SH-SY5Y (cell line): ENCODE data around the gene EPAS1.

Source experiments
- GATA2 ChIP-seq: IDR thresholded peaks from 2 replicates; pipeline ENCODE4 v1.6.1; 2011; ENCODE audit warnings: mild to moderate bottlenecking, low read depth, low read length
- GATA3 ChIP-seq: IDR thresholded peaks from 2 replicates; pipeline ENCODE4 v1.6.1; 2011; ENCODE audit warnings: low read depth, mild to moderate bottlenecking, low read length, moderate library complexity

DNA sequence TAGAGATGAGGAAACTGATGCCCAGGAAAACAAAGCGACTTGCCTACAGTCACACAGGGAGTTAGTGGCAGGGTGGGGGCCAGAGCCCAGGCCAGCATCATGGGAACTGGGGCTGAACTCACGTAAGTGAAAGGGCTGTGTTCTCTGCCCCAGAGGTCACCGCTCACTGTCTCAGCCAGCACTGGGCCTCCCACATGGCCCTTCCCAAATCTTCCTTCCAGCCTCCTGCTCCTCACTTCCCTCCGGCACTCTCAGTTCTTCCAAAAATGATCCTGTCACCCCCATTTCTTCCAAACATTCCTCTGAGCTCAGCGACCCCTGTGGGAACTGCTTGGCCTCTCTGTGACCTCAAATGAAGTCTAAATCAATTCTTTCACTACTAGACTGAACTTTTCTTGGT, 91.7 kb downstream of the EPAS1 start:
- TF ChIP-seq GATA2 (no peak), GATA3 (no peak)
